Heart right ventricle (tissue), 16 donors: ENCODE results near the gene MYO15A. TPM values are rescaled to one million over a fixed set of nuclear protein-coding genes. Genes with fewer than 3 reads are reported as not detected.

Experiments
- ATAC-seq, 8 donors: fragments of 200-7000 bp; cut with Tn5 transposase; one replicate each; pipeline ENCODE4 v1.9.1; 2020; ENCODE audit warnings: mild to moderate bottlenecking in 8 of 8, moderate library complexity in 8 of 8, moderate number of reproducible peaks in 1 of 8
- DNase-seq, 2 donors: peaks; one replicate each; pipeline ENCODE4 v3.0.0-alpha.2; 2020
- H3K27ac ChIP-seq, 10 donors: fragments of 200-600 bp; sonication (generic) in 2 of 10; one replicate each; pipeline versions ENCODE4 v1.5.0 to v1.8.0; 2020 to 2022; ENCODE audit warnings: mild to moderate bottlenecking in 3 of 10
- H3K27me3 ChIP-seq, 7 donors: fragments of 200-600 bp; one replicate each; pipeline ENCODE4 v1.8.0; 2021 to 2022; ENCODE audit warnings: mild to moderate bottlenecking in 2 of 7
- H3K36me3 ChIP-seq, 9 donors: fragments of 200-600 bp; sonication (generic) in 1 of 9; one replicate each; pipeline versions ENCODE4 v1.5.0 to v1.8.0; 2020 to 2022; ENCODE audit warnings: mild to moderate bottlenecking in 2 of 9
- H3K4me1 ChIP-seq, 9 donors: fragments of 200-600 bp; sonication (generic) in 1 of 9; one replicate each; pipeline versions ENCODE4 v1.5.0 to v1.8.0; 2020 to 2022; ENCODE audit warnings: mild to moderate bottlenecking in 4 of 9
- H3K4me3 ChIP-seq, 10 donors: fragments of 200-600 bp; sonication (generic) in 2 of 10; one replicate each; pipeline versions ENCODE4 v1.5.0 to v1.8.0; 2020 to 2022; ENCODE audit warnings: mild to moderate bottlenecking in 7 of 10, moderate library complexity in 2 of 10
- H3K9me3 ChIP-seq, 11 donors: fragments of 200-600 bp in 10 of 11; sonication (generic) in 2 of 11; one replicate each; pipeline versions ENCODE4 v1.5.0 to v1.8.0; 2013 to 2022; ENCODE audit warnings: mild to moderate bottlenecking in 2 of 11, control low read depth in 1 of 11, moderate library complexity in 1 of 11
- WGBS, 2 donors: extraction: QIAGEN DNeasy Blood & Tissue Kit; methylation state at CpG; one replicate each; pipeline ENCODE4 v1.1.7; 2013; ENCODE audit warnings: inconsistent platforms in 1 of 2; 5-methylcytosine and 5-hydroxymethylcytosine counted together
- intact Hi-C, 10 donors: fragments of 100-400 bp; cut with DNase I; formaldehyde crosslinking; loops; one replicate each; pipeline versions ENCODE4 v1.11.1 to v1.14.2; 2022
- polyA plus RNA-seq, 2 donors: library from polyadenylated mRNA; stranded (reverse); fragments of 200-250 nt; gene quantifications; one replicate each; pipeline ENCODE4 v1.2.3, GENCODE V29; 2013
- total RNA-seq, 10 donors: library from RNA; stranded (reverse); fragmentation: NEBNext Ultra II Directional in 3 of 10; extraction: Animal tissue kit (Norgen Biotek cat#: 25700) in 3 of 10; gene quantifications; one replicate each; pipeline versions ENCODE4 v1.2.1 to v1.2.4, GENCODE V29; 2021 to 2023
- TF ChIP-seq, protein P1 (sequence below), 9 donors: fragments of 200-600 bp; sonication (generic) in 2 of 9; IDR thresholded peaks; one replicate each; pipeline versions ENCODE4 v1.5.0 to v1.8.0; 2021 to 2022; ENCODE audit warnings: antibody characterized with exemption in 9 of 9, mild to moderate bottlenecking in 5 of 9, moderate library complexity in 1 of 9
- donor health status: Arrhythmogenic right ventricular cardiomyopathy.
- donor health status: ischemic (EF 13 %, LVEDD 7.1; RV severe dilation, severe dysfunction).
- donor health status: healthy with polysubstance abuse.
- donor health status: DM: no; HTN: yes; CAD: no.
- donor health status: DM: no; HTN: no; CAD: no.
- donor health status: ischemic (EF 25% LVEDD 6.9; RV normal size, moderate dysfunction).
- donor health status: ischemic (EF 25% LVEDD 5.7; RV mildly dilated, moderate dysfunction).
- donor health status: healthy.
- donor health status: DM: yes; HTN: yes; CAD: no.
- donor health status: Ischemic cardiomyopathy.
- donor health status: ischemic (EF 35%, LVEDD 5.7; RV mildly dilated, moderate dysfunction).
- donor health status: nonischemic (EF 11% LVEDD 7.7; RV severe dilation, severe dysfunction).
- donor health status: DM: yes; HTN: yes; CAD: no.
- donor health status: PGD.
- donor health status: ischemic (EF 29% LVEDD 5.4; RV normal size, mild dysfunction).
- donor health status: nonischemic (EF 23%, LVEDD 6.1; RV moderate dilation, normal function).

The MYO15A gene
- total and polyA plus RNA-seq, 12 donors = 0.11 to 1.2 (median 0.27) TPM; not detected in 3

DNA sequence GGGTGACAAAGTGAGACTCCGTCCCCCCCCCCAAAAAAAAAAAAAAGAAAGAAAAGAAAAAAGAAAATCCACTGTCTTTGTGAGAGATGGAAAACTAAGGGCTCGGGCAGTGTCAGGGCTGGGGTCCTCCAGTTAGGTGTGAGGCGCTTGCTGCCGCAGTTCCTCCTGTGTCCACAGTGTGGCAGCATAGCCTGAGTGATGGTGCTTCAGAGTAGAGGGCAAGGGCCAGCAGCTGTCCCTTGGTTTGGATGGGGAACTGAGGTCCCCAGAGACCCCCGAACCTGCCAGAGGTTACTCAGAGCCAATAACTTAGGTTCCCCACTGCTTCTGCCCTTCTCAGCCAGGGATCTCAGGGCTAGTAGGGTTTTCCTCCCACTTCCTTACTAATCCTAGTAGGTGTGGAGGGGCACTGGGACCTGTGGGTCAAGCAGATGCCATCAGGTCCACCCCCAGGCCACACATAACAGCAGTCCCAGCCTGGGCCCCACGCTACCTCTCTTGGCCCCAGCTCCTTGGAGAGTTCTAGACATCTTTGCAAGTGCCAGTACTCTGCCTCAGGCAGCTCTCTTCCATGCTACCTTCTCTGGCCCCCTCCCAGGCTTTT is 109.0 kb downstream of the MYO15A start:
- no peaks in the 10 kb centered on the region for H3K27me3 ChIP-seq
- peaks cover 0 to 2% (median 0%) of the 10 kb centered on the region in 9 donors for H3K36me3 ChIP-seq
- intact Hi-C loops = loop anchor here in 7 of 10 donors (2.0 to 10.0 kb wide), 6 partner anchors 40 to 100 kb away; partner anchors contain the start of genes FLII (in 3 of the 7), TOP3A (in 3 of the 7) and SMCR8 (in 1 of the 7)
- peak; percentile 75 to 89 (median 86) for ATAC-seq
- H3K4me3 ChIP-seq = no peak overlapping the region
- H3K27ac ChIP-seq = no peak overlapping the region
- no peaks in the 10 kb centered on the region for H3K9me3 ChIP-seq
- 12 to 17% methylated on average over 5 to 6 of the region's 6 CpGs for WGBS, 2 donors
- peak; percentile 73 to 79 for DNase-seq
- TF ChIP-seq, protein P1, sequence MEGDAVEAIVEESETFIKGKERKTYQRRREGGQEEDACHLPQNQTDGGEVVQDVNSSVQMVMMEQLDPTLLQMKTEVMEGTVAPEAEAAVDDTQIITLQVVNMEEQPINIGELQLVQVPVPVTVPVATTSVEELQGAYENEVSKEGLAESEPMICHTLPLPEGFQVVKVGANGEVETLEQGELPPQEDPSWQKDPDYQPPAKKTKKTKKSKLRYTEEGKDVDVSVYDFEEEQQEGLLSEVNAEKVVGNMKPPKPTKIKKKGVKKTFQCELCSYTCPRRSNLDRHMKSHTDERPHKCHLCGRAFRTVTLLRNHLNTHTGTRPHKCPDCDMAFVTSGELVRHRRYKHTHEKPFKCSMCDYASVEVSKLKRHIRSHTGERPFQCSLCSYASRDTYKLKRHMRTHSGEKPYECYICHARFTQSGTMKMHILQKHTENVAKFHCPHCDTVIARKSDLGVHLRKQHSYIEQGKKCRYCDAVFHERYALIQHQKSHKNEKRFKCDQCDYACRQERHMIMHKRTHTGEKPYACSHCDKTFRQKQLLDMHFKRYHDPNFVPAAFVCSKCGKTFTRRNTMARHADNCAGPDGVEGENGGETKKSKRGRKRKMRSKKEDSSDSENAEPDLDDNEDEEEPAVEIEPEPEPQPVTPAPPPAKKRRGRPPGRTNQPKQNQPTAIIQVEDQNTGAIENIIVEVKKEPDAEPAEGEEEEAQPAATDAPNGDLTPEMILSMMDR (IDR thresholded peaks at IDR 0.05) = peak; percentile 81 to 94 (median 91)
- peaks cover 0 to 18% (median 5%) of the 10 kb centered on the region in 9 donors for H3K4me1 ChIP-seq

DNA sequence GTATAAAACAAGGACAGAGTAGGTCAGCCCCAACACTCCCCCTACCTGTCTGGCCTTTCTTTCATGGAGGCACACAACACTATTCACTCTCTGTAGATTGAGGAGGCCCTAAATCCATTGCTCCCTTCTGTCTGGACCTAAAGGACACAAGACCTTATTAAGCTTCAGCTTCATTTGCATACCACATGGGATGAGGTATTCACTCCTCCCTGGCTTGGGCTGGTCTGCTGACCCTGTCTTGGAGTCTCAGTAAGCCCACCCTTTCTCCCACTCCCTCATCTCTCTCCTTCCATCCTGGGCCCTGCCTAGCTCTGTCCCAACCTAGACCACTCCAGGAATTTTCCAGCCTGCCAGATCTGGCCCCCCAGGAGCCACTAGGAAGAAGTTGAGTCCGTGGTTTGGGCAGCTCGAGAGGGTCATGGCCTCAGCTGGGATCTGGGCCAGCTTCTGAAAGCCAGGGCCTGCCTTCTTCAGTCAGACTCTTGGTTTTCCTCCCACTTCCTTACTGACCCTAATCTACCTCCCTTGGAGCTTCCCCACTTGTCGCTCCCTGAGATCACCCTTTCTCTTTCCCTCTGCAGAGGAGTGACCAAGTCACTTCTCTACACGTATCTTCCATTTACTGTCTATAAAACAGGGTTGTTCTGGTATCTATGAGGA is 110.3 kb downstream of the MYO15A start:
- no peaks in the 10 kb centered on the region for H3K27me3 ChIP-seq
- H3K9me3 ChIP-seq = no peaks in the 10 kb centered on the region
- WGBS, 2 donors = 40 to 49% methylated on average over 4 of the region's 4 CpGs
- H3K27ac ChIP-seq = no peak overlapping the region
- peaks cover 0 to 18% (median 8%) of the 10 kb centered on the region in 9 donors for H3K4me1 ChIP-seq
- H3K36me3 ChIP-seq = no peaks in the 10 kb centered on the region
- peak in 5 of 8 donors; percentile 15 to 53 (median 38) for ATAC-seq
- intact Hi-C loops = loop anchor here in 7 of 10 donors (5.0 to 10.0 kb wide), 5 partner anchors 38 to 98 kb away; partner anchors contain the start of genes FLII (in 3 of the 7), TOP3A (in 3 of the 7) and SMCR8 (in 1 of the 7)
- peak in 1 of 2 donors; percentile 47 for DNase-seq
- H3K4me3 ChIP-seq = no peak overlapping the region
- TF ChIP-seq, protein P1 (IDR thresholded peaks at IDR 0.05) = no peak

DNA sequence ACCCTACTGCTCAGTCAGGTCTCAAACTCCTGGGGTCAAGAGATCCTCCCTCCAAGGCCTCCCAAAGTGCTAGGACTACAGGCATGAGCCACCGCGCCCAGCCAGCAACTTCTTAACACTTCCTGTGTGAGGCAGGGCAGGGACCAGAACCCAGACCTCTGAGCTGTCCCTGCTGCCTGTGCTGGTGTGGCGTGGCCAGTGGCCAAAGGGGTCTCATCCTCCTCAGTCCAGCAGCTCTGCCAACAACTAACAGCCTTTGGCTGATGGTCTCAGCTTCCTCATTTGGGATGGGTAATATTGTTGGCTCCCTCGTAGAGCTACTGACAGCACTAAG is 115.5 kb downstream of the MYO15A start:
- no peaks in the 10 kb centered on the region for H3K36me3 ChIP-seq
- 81 to 89% methylated on average over 4 of the region's 4 CpGs for WGBS, 2 donors
- peak overlapping the region in 1 of 10 donors; percentile 78 for H3K4me3 ChIP-seq
- peaks cover 11 to 35% (median 25%) of the 10 kb centered on the region in 9 donors for H3K4me1 ChIP-seq
- DNase-seq (no peak), ATAC-seq (no peak)
- peak overlapping the region in 9 of 10 donors; percentile 27 to 78 (median 64) for H3K27ac ChIP-seq
- H3K9me3 ChIP-seq = no peaks in the 10 kb centered on the region
- H3K27me3 ChIP-seq = no peaks in the 10 kb centered on the region
- intact Hi-C loops = loop anchor here in 2 of 10 donors (10.0 kb wide), 1 partner anchor 91 kb away; the partner anchor contains the start of genes SMCR8 (in 2 of the 2) and TOP3A (in 2 of the 2)
- TF ChIP-seq, protein P1 (IDR thresholded peaks at IDR 0.05) = no peak

DNA sequence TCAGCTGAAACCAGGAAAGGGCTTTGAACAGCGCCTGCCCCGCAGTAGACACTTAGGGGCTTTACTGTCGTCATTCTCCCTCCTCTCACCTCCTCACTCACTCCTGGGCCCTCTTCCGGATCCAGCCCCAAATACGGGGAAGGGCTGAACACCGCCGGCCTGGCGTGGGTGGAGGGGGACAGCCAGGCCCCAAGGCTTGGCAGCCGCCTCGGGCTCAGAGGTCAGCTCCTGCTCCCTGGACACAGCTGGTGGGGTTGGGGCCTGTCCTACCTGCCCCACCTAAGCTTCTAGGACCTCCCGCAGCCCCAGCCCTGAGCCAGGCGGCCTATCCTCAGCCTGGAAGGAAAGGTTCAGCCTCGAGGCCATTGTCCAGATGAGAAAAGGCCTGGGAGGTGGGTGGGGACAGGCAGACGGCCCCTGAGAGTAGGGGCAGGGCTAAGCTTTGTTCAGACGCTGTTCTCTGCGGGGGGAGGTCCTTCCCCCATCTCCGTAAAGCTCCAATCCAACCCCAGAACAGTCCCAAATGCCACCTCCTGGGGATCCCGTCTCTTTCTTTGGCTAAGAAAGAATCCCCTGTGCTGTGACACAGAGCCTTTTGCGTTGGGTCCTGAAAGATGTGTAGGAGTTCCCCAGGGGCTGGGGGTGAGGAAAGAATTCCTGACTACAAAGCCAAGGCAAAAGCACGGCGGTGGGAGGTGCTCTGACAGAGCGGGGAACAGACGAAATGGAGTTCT is 116.0 kb downstream of the MYO15A start:
- TF ChIP-seq, protein P1 (IDR thresholded peaks at IDR 0.05) = no peak
- 42 to 44% methylated on average over 23 of the region's 23 CpGs for WGBS, 2 donors
- peak overlapping the region in 9 of 10 donors; percentile 18 to 78 (median 43) for H3K4me3 ChIP-seq
- ATAC-seq (peak; percentile 8 to 56 (median 38)), DNase-seq (peak; percentile 24 to 48)
- no peaks in the 10 kb centered on the region for H3K9me3 ChIP-seq
- no peaks in the 10 kb centered on the region for H3K36me3 ChIP-seq
- no peaks in the 10 kb centered on the region for H3K27me3 ChIP-seq
- H3K4me1 ChIP-seq = peaks cover 11 to 30% (median 20%) of the 10 kb centered on the region in 9 donors
- intact Hi-C loops = loop anchor here in 3 of 10 donors (5.0 to 10.0 kb wide), 2 partner anchors 90 to 93 kb away; partner anchors contain the start of genes SMCR8 (in 3 of the 3) and TOP3A (in 2 of the 3)
- H3K27ac ChIP-seq = peak overlapping the region; percentile 11 to 78 (median 64)
